ENCODE results near the gene FANCG. TPM values are rescaled to one million over a fixed set of nuclear protein-coding genes. Genes with fewer than 3 reads are reported as not detected.

Gene FANCG
- total RNA-seq, 4 donors from 2014 or later, result 11.6 to 23.4 (median 18.8) TPM

DNA sequence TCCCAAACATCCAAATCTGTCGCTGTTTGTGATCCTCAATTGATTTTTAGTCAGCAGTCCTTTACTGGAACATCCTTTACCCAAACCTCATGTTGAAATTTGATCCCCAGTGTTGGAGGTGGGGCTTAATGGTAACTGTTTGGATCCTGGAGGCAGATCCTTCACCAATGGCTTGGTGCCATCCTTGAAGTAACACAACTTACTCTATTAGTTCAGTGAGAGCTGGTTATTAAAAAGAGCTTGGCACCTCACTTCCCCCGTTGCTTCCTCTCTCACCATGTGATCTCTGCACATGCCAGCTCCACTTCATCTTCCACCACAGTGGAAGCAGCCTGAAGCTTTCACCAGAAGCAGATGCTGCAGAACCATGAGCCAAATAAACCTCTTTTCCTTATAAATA, 49.9 kb downstream of the FANCG start:
- Histone ChIP-seq H3K27ac (no peak overlapping the region), H3K4me3 (no peak overlapping the region), H3K9me3 (no peaks in the 10 kb centered on the region), H3K4me1 (peaks cover 0 to 7% (median 0%) of the 10 kb centered on the region in 3 donors), H3K36me3 (no peaks in the 10 kb centered on the region), H3K27me3 (no peaks in the 10 kb centered on the region)
- TF ChIP-seq, protein P1, sequence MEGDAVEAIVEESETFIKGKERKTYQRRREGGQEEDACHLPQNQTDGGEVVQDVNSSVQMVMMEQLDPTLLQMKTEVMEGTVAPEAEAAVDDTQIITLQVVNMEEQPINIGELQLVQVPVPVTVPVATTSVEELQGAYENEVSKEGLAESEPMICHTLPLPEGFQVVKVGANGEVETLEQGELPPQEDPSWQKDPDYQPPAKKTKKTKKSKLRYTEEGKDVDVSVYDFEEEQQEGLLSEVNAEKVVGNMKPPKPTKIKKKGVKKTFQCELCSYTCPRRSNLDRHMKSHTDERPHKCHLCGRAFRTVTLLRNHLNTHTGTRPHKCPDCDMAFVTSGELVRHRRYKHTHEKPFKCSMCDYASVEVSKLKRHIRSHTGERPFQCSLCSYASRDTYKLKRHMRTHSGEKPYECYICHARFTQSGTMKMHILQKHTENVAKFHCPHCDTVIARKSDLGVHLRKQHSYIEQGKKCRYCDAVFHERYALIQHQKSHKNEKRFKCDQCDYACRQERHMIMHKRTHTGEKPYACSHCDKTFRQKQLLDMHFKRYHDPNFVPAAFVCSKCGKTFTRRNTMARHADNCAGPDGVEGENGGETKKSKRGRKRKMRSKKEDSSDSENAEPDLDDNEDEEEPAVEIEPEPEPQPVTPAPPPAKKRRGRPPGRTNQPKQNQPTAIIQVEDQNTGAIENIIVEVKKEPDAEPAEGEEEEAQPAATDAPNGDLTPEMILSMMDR (IDR thresholded peaks at IDR 0.05), result no peak
- TF ChIP-seq POLR2A (IDR thresholded peaks at IDR 0.05), result no peak
- DNase-seq, result no peak
- intact Hi-C loops (cut with DNase I), result no loop called here
- WGBS, 2 donors, result 26 to 60% methylated on average over 2 of the region's 2 CpGs

DNA sequence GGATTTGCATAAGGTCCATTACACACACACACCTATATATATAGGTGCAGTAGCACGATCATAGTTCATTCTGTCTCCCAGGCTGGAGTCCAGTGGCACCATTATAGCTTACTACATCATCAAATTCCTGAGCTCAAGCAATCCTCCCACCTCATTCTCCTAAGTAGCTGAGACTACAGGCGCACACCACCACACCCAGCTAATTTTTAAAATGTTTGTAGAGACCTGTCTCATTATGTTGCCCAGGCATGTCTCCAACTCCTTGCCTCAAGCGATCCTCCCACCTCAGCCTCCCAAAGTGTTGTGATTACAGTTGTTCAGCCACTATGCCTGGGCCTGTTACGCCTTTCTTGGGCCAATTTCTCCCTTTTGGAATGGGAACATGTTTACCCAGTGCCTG, 50.5 kb downstream of the FANCG start:
- H3K27me3 ChIP-seq, result no peaks in the 10 kb centered on the region
- no peak overlapping the region for H3K27ac ChIP-seq
- DNase-seq, result no peak
- intact Hi-C loops (cut with DNase I), result no loop called here
- H3K9me3 ChIP-seq, result no peaks in the 10 kb centered on the region
- TF ChIP-seq, protein P1 (IDR thresholded peaks at IDR 0.05), result no peak
- no peak for TF ChIP-seq POLR2A (IDR thresholded peaks at IDR 0.05)
- no peaks in the 10 kb centered on the region for H3K36me3 ChIP-seq
- peaks cover 0 to 7% (median 0%) of the 10 kb centered on the region in 3 donors for H3K4me1 ChIP-seq
- no peak overlapping the region for H3K4me3 ChIP-seq
- WGBS, 2 donors, result 50 to 56% methylated on average over 3 to 4 of the region's 4 CpGs

DNA sequence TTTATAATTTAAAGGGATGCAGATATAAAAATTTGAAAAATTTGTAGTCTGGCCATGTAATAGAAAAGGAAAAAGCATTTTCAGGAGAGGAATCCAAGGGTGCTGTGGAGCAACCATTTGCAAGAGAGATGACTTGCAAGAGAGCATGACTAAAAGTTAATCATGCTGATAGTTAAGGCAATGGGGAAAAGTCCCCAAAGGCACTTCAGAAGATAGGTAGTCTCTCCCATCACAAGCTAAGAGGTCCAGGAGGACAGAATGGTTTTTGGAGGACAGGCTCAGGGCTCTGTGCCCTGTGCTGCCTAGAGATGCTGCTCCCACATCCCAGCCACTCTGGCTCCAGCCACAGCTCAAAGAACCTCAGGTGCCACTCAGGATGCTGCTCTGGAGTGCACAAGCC, 51.4 kb downstream of the FANCG start:
- peaks cover 0 to 7% (median 0%) of the 10 kb centered on the region in 3 donors for H3K4me1 ChIP-seq
- TF ChIP-seq POLR2A (IDR thresholded peaks at IDR 0.05), result no peak
- TF ChIP-seq, protein P1 (IDR thresholded peaks at IDR 0.05), result no peak
- DNase-seq, result no peak
- no peaks in the 10 kb centered on the region for H3K36me3 ChIP-seq
- intact Hi-C loops (cut with DNase I), result no loop called here
- H3K4me3 ChIP-seq, result no peak overlapping the region
- H3K9me3 ChIP-seq, result no peaks in the 10 kb centered on the region
- H3K27me3 ChIP-seq, result no peaks in the 10 kb centered on the region
- no peak overlapping the region for H3K27ac ChIP-seq

DNA sequence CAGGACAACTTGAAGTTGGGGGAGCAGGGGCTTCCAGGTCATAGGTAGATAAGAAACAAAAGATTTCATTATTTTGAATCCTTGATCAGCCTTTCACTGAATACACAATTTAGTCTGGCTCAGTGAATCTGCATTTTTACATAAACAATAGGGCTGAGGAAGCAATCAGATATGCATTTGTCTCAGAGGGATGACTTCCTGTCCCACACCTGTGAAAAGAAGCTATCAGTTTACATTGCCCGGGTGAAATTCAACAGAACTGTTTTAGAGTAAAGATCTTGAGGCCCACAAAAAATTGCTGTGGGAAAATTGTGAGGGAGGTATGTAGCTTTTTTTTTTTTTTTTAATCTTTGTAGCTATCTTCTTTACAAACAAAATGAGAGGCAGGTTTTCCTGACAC, 51.9 kb downstream of the FANCG start:
- Histone ChIP-seq H3K36me3 (no peaks in the 10 kb centered on the region), H3K4me3 (no peak overlapping the region), H3K4me1 (peaks cover 0 to 7% (median 0%) of the 10 kb centered on the region in 3 donors), H3K27ac (no peak overlapping the region), H3K27me3 (no peaks in the 10 kb centered on the region), H3K9me3 (no peaks in the 10 kb centered on the region)
- WGBS, 2 donors, result 53 to 60% methylated on average over 1 of the region's 1 CpG
- TF ChIP-seq, protein P1 (IDR thresholded peaks at IDR 0.05), result no peak
- TF ChIP-seq POLR2A (IDR thresholded peaks at IDR 0.05), result no peak
- no peak for DNase-seq
- intact Hi-C loops (cut with DNase I), result no loop called here

DNA sequence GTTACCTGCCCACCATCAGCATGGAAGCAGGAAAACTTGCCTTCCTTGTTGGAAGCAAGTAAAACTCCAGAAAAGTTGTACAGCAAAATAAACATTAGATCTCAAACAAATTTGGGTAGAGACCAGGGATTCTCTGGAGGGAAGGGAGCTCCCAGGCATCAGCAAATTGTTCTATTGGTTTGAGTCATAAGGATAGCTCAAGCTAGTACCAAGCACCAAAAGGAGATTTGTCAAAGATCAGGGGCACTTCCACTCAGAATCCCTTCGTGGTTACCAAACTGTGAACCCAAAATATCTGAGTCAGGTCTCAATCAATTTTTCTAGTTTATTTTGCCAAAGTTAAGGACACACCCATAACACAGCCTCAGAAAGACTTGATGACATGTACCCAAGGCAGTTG, 52.4 kb downstream of the FANCG start:
- Histone ChIP-seq H3K36me3 (peaks cover 0 to 2% (median 0%) of the 10 kb centered on the region in 3 donors), H3K27ac (no peak overlapping the region), H3K4me3 (no peak overlapping the region), H3K4me1 (peaks cover 0 to 7% (median 0%) of the 10 kb centered on the region in 3 donors), H3K9me3 (no peaks in the 10 kb centered on the region), H3K27me3 (no peaks in the 10 kb centered on the region)
- no peak for DNase-seq
- intact Hi-C loops (cut with DNase I), result no loop called here
- TF ChIP-seq, protein P1 (IDR thresholded peaks at IDR 0.05), result no peak
- no peak for TF ChIP-seq POLR2A (IDR thresholded peaks at IDR 0.05)
- WGBS, 2 donors, result 33% methylated on average over 1 of the region's 1 CpG

Data from esophagus squamous epithelium (tissue), 5 donors.